OCI-LY7 (cell line): ENCODE data around the gene MIDN.

Experiments used
- EZH2phosphoT487 ChIP-seq: fragments of 200-600 bp; sonication (generic); IDR thresholded peaks from 2 replicates; pipeline ENCODE4 v1.6.1; 2018; ENCODE audit warnings: low read depth, borderline replicate concordance, mild to moderate bottlenecking, mixed run types, antibody characterized with exemption, low read length, moderate library complexity, mixed read lengths
- TF ChIP-seq, protein P1 (sequence below): fragments of 200-600 bp; sonication (generic); conservative IDR thresholded peaks from 2 replicates; pipeline ENCODE4 v1.5.1; 2014; ENCODE audit warnings: mild to moderate bottlenecking, antibody characterized with exemption, low read length, moderate library complexity, mixed read lengths

DNA sequence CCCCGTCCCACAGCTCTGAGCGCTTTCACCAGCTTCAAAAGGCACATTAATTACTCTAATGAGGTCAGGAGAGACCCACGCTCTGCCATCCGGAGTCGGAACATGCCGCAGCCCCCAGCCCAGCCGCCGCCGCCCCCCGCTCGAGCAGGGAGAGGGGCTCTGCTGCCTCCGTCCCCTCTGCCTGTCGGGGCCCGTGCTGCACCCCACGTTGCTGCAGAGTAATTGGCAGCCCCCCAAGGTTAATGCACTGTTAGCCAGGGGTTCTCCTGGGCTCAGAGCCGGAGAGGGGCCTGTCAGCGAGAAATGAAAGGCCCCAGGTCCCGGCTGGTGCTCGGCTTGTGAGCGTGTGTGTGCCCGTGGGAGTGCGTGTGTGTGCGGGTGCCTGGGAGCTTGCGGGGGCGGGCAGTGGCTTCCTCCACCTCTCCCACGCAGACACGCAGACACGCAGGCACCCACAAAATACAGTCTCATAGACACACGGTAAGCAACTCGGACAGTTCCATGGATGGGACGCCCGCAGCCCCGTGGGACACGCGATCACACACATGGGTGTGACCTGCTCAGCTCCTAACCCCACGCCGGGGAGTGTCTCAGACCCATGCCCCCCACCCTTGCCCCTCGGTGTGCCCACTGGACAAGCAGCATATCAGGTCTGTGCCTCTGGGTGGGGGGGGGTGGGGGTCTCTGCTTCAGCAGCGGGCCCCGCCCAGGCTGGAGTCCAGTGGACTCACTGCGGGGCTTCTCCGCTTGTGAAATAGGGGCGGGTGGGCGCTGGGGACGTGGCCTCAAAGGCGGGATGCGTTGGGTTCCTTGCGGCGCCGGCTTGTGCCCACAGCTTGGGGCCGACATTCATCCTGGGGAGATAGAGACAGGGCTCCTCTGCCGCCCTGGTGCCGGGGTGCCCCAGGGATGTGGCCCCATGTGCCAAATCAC lies 32.5 kb downstream of the MIDN start:
- TF ChIP-seq, protein P1, sequence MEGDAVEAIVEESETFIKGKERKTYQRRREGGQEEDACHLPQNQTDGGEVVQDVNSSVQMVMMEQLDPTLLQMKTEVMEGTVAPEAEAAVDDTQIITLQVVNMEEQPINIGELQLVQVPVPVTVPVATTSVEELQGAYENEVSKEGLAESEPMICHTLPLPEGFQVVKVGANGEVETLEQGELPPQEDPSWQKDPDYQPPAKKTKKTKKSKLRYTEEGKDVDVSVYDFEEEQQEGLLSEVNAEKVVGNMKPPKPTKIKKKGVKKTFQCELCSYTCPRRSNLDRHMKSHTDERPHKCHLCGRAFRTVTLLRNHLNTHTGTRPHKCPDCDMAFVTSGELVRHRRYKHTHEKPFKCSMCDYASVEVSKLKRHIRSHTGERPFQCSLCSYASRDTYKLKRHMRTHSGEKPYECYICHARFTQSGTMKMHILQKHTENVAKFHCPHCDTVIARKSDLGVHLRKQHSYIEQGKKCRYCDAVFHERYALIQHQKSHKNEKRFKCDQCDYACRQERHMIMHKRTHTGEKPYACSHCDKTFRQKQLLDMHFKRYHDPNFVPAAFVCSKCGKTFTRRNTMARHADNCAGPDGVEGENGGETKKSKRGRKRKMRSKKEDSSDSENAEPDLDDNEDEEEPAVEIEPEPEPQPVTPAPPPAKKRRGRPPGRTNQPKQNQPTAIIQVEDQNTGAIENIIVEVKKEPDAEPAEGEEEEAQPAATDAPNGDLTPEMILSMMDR: no peak
- no peak for TF ChIP-seq EZH2phosphoT487
